ELR (cell line): ENCODE data around the gene DGCR8.

Experiments used
- DNase-seq: peaks from one replicate; pipeline ENCODE4 v3.0.0-alpha.2; 2015; ENCODE audit warnings: low read depth

DGCR8 gene

DNA sequence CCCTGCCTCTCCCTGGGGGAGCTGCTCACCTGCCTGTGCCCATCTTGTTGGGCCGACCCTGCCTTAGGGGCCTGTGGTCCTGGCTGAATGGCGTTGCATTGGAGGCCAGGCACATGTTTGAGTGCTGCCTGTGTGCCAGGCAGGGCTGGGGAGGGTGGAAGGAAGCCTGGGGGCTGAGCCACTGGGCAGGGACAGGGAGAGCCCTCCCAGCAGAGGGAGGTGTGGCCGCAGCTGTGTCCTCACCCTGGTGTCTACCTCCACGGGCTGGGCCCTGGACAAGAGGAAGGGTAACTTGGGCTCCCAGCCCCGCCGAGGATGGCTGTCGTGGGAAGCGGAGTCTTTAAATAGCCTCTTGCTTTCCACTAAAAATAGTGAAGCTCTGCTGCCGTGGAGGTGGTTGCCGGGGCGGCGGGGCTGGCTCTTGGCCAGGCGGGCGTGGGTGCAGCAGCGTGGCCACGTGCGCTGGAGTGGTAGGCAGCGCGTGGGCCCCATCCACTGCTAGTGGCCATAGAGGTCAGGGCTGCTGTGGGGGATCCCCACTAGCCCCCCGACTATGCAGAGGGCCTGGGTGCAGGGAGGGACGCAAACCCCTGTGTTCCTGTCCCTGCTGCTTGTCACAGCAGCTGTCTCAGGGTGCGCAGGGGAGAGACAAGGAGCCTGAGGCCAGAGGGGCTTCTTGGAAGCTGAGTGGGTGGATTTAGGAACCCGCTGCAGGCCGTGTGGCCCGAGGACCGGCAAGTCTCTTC is 57.8 kb downstream of the DGCR8 start:
- no peak for DNase-seq

- no peak for DNase-seq
Observed at GRCh38 chr22:20138417-20138738, 58.3 kb downstream of the DGCR8 start.

- no peak for DNase-seq
Observed at GRCh38 chr22:20138868-20139267, 58.8 kb downstream of the DGCR8 start.

DNA sequence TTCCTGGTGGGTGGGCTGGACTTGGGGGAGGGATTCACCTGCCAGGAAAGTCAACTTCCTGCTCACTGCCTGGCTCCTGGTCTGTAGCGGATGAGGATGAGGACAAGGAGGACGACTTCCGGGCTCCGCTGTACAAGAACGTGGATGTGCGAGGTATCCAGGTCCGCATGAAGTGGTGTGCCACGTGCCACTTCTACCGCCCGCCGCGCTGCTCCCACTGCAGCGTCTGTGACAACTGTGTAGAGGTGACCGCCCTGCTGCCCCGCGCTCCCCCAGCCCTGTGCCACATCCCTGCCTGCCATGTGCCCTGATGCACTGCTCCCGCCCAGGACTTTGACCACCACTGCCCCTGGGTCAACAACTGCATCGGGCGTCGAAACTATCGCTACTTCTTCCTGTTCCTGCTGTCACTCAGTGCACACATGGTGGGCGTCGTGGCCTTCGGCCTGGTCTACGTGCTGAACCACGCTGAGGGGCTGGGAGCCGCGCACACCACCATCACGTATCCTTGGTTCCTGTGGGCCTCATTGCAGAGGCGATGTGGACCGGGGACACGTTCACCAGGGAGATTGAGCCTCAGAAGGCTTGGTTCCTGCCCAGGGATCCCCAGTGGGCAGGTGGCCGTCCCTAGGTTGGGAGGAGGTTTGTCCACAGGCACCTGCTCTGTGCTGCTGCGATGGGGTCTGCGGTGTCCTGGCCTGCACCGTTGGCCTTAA is 59.5 kb downstream of the DGCR8 start:
- DNase-seq, result no peak

- DNase-seq, result no peak
Observed at GRCh38 chr22:20140107-20140445, 60.0 kb downstream of the DGCR8 start.

DNA sequence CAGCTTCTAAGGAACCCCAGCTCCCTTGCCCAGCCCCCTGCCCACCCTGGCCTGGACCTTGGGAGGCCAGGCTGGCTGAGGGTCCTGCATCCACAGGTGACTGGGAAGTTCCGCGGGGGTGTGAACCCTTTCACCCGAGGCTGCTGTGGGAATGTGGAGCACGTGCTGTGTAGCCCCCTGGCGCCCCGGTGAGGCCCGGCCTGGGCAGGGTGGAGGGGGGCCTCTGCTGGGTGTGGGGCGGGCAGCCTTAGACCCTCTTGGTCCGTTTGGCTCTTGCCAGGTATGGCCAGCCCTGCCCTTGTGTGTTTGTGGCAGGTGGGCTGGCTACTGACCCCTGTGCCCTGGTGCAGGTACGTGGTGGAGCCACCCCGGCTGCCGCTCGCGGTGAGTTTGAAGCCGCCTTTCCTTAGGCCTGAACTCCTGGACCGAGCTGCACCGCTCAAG is 60.5 kb downstream of the DGCR8 start:
- DNase-seq, result no peak

DNA sequence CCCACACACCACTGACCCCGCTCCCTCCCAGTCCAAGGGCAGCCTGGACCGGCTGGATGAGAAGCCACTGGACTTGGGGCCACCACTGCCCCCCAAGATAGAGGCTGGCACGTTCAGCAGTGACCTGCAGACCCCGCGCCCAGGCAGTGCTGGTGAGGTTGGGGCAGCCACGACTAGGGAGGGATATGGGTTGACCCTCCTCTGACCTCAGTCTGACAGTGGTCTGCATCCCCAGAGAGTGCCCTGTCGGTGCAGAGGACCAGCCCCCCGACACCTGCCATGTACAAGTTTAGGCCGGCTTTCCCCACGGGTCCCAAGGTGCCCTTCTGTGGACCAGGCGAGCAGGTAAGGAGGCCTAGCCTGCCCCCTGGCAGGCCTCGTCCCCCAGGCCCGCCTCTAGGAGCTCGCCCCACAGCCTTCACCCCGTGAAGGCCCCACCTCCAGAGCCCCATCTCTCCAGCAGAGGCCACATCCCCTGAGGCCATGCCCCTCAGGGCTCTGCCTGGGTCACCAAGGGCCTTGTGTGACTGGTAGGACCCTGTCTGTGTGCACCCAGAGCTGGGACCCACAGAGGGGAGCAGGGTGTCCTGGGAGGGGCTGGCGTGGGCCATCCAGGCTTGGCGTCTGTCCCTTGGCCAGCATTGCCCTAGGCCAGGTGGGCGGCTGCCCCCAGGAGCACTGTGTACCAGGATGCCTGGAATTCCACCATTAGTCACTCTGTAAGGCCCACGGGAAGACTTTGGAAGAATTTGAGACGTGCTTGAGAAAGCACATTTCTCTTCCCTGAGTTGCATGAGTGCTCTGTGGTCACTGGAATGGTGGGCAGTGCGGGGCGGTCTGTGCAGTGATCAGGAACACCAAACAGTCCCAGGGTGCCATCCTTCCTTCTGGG is 61.4 kb downstream of the DGCR8 start:
- peak; percentile 85 for DNase-seq

GRCh38 chr22:20142711-20143621 is 62.9 kb downstream of the DGCR8 start:
- no peak for DNase-seq

DNA sequence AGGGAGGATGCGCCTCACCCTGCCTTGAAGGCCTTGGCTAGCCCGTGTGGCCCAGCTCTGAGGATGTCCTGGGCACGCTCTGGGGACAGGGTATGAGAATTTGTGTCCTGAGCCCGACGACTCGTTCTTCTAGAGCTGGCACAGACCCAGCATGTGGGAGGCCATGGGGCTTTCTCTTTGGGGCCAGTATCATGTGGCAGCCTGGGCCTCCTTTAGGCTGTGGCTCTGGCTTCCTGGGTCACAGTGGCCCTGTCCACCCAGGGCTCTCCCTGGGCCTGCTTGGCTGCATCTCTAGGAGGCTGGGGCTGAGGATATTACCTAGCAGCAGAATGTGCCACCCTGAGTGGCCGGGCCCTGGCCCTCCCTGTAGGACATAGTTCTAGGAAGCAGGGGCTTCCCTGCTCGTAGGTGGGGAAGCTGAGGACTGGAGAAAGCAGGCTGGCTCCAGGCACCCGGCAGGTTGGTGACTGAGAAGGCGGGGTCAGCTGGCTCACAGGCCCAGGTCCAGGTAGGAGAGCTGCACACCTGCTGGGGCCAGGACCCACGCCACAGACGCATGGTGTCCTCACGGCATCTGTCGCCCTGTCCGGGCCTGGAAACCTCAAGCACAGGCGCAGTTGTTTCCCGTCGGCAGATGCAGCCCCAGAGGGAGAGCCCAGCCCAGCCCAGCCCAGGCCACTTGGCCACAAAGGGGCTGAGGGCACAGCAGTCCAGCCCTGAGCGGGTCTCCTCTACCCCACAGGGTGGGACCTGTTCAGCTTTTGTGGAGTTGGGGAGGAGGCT is 64.0 kb downstream of the DGCR8 start:
- DNase-seq, result no peak

- no peak for DNase-seq
Observed at GRCh38 chr22:20145206-20145831, 65.3 kb downstream of the DGCR8 start.

GRCh38 chr22:20145832-20146223 is 65.8 kb downstream of the DGCR8 start:
- no peak for DNase-seq

GRCh38 chr22:20146777-20147176 is 66.7 kb downstream of the DGCR8 start:
- no peak for DNase-seq

DNA sequence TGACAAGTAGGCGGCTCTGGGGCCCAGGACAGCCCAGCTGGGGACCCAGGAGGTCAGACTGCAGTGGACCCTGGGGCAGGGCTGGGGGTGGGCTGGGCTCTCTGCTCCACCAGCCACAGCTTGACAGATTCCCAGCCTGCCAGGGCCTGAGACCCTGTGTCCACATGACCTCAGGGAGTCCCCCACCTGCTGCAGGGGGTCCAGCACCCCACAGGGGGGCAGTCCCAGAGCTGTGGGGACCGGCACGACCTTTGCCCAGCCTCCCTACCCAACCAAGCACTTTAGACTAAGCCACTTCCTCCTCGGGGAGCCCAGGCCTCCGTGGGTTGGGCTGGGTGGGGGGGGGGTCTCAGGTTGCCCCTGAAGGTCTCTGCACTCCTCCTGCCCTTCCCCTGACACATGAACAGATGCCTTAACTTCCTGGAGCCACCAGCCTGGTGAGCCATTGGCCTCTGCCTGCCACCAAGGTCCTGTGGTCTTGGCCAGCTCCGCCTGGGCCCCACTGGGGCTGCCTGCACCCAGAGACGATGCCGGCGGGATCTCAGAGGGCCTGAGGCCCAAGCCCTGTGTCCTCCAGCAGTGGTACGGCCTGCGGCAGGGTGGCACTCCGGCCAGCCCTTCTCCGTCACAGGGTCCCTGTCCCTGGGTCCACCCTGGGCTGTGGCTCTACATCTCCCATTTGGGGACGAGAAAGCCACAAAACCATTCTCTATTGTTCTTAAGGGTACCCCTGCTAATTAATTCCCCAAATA is 67.4 kb downstream of the DGCR8 start:
- no peak for DNase-seq

DNA sequence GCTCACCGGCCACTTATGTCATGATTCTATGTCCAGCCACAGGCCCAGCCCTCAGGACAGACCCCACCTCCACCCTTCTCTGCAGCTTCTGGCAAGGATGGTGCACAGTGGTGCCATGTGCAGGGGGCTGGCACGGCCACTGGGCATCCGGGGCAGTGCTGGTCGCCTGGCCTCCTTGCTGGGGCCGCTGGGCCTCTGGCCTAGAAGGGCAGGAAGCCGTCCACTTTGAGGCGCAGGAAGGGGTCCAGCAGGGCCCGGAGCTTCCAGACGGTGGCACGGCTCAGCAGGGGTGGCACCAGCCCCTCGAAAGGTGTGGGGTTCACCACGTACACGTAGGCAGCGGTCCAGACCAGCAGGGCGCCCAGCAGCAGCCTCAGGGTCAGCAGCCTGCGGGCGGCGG is 68.4 kb downstream of the DGCR8 start:
- no peak for DNase-seq

- DNase-seq, result no peak
Observed at GRCh38 chr22:20149257-20150250, 69.5 kb downstream of the DGCR8 start.

DNA sequence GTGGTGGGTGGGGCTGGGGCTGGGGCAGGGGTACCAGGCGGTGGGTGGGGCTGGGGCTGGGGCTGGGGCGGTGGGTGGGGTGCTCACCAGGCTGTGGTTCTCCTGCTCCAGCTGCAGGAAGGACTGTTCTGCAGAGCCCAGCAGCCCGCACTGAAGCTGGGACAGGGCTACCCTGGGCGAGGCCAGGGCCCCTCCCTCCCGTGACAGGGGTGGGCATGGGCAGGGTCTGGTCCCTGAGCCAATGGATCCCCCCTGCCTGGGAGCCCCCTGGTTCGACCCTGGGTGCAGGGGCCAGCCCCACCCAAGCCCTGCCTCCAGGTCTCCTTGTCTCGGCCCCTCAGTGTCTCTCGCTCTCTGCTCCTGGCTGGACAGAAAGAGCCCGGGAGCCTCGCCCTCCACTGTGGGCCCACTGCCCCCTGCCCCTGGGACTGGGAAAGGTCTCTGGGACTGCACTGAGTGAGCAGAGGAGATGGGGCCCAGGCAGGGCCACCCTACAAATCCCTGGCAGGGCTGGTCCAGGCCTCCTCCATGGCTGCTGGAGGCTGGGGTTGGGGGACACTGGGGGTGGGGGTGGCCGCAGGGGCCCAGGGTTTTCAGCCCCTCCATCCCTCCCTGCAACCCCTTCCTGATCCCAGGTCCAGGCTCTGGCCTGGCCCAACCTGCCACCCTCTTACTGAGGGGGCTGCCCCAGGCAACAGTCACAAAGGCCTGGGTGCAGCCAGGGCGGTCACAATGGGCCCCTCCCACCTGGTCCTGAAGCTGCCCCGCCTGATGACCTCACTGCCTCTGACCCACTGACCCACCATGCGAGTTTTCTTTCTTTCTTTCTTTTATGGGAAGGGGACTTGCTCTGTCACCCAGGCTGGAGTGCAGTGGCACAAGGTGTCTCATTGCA is 70.6 kb downstream of the DGCR8 start, which contains the start of gene CCDC188:
Gene CCDC188 (minus strand): TSS at position 675 of the 895 bp plus-strand sequence. CDS start 69 bp downstream, at position 606.
- no peak for DNase-seq

- no peak for DNase-seq
Observed at GRCh38 chr22:20151276-20151588, 71.2 kb downstream of the DGCR8 start.
